Hindlimb muscle (tissue), 1 donor: ENCODE measurements around the gene TMEM132E. TPM values are rescaled to one million over a fixed set of nuclear protein-coding genes. Genes with fewer than 3 reads are reported as not detected.

Experiments
- DNase-seq: peaks from one replicate; pipeline ENCODE4 v3.0.0-alpha.2; 2013
- polyA plus RNA-seq: library from polyadenylated mRNA; unstranded; fragments of 120-200 nt; gene quantifications from one replicate; pipeline ENCODE4 v1.2.1, GENCODE V29; 2013; ENCODE audit not compliant: insufficient read length

The TMEM132E gene
- polyA plus RNA-seq, 1 donor, result 0.40 TPM

- DNase-seq, result no peak
These were observed 85.9 kb downstream of the TMEM132E start for GRCh38 chr17:34665150-34665806.

GRCh38 chr17:34665819-34666763 lies 86.7 kb downstream of the TMEM132E start:
- no peak for DNase-seq

- DNase-seq, result no peak
These were observed 88.3 kb downstream of the TMEM132E start for GRCh38 chr17:34667656-34668055.

- DNase-seq, result no peak
These were observed 88.8 kb downstream of the TMEM132E start for GRCh38 chr17:34668206-34668605.

GRCh38 chr17:34669511-34669910 lies 90.1 kb downstream of the TMEM132E start:
- DNase-seq, result no peak

- no peak for DNase-seq
These were observed 91.2 kb downstream of the TMEM132E start for GRCh38 chr17:34670618-34671017.

GRCh38 chr17:34671191-34671590 lies 91.8 kb downstream of the TMEM132E start:
- no peak for DNase-seq

GRCh38 chr17:34672176-34672785 lies 92.9 kb downstream of the TMEM132E start:
- no peak for DNase-seq

- no peak for DNase-seq
These were observed 94.1 kb downstream of the TMEM132E start for GRCh38 chr17:34673516-34673915.

- no peak for DNase-seq
These were observed 94.9 kb downstream of the TMEM132E start for GRCh38 chr17:34673995-34674890.

- DNase-seq, result no peak
These were observed 95.8 kb downstream of the TMEM132E start for GRCh38 chr17:34675143-34675542.

GRCh38 chr17:34675605-34676004 lies 96.2 kb downstream of the TMEM132E start:
- DNase-seq, result no peak

- no peak for DNase-seq
These were observed 100.8 kb downstream of the TMEM132E start for GRCh38 chr17:34680151-34680550.

- DNase-seq, result no peak
These were observed 102.9 kb downstream of the TMEM132E start for GRCh38 chr17:34682305-34682704.

GRCh38 chr17:34683390-34683789 lies 104.0 kb downstream of the TMEM132E start:
- no peak for DNase-seq

Other genes starting within 250 kb of the TMEM132E start
- 0.31 TPM for gene CCL13, start 223.1 kb upstream of the TMEM132E start, polyA plus RNA-seq
- not detected for gene CCL1, start 216.3 kb upstream of the TMEM132E start, polyA plus RNA-seq